PC-9 (cell line): ENCODE data around the gene FPR1.

Source experiments
- EZH2 ChIP-seq: fragments of 200-600 bp; sonication (generic); IDR thresholded peaks from 2 replicates; pipeline ENCODE4 v1.8.0; 2017; ENCODE audit warnings: antibody characterized with exemption, low read depth
- TF ChIP-seq, protein P1 (sequence below): fragments of 200-600 bp; sonication (generic); conservative IDR thresholded peaks from 2 replicates; pipeline ENCODE4 v1.6.1; 2017; ENCODE audit warnings: mixed run types, antibody characterized with exemption, mild to moderate bottlenecking, moderate library complexity

DNA sequence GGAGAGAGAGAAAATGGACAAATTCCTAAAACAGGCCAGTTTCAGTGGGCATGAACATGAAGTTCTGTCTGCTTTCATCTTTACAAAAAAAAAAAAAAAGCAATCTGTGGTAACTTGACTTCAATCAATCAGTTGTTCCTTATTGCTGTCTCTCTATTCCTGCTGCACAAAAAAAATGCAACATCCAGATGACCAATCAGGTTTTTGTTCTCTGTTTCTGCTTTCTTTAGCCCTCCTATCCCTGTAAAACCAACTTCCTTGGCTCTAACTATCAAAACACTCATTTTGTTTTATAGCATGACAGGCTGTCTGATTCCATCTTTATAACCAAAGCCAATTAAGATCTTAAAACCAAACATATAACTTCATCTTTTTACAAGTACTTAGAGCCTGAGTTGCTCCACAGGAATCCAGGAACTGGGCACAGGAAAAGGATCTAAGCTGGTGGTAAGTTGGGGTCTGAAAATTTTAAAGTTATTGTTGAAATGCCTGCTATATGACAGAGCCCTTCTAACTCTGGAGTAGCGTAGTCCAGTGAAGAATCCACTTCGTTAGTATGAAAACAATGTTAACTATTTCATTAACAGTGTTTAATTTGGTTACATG is 43.3 kb upstream of the FPR1 start, which contains the start of gene FPR3:
- TF ChIP-seq, protein P1, sequence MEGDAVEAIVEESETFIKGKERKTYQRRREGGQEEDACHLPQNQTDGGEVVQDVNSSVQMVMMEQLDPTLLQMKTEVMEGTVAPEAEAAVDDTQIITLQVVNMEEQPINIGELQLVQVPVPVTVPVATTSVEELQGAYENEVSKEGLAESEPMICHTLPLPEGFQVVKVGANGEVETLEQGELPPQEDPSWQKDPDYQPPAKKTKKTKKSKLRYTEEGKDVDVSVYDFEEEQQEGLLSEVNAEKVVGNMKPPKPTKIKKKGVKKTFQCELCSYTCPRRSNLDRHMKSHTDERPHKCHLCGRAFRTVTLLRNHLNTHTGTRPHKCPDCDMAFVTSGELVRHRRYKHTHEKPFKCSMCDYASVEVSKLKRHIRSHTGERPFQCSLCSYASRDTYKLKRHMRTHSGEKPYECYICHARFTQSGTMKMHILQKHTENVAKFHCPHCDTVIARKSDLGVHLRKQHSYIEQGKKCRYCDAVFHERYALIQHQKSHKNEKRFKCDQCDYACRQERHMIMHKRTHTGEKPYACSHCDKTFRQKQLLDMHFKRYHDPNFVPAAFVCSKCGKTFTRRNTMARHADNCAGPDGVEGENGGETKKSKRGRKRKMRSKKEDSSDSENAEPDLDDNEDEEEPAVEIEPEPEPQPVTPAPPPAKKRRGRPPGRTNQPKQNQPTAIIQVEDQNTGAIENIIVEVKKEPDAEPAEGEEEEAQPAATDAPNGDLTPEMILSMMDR = no peak
- TF ChIP-seq EZH2 = no peak
